CD14-positive monocyte (primary cell): Measurements from ENCODE around the gene GLS2. TPM values are rescaled to one million over a fixed set of nuclear protein-coding genes. Genes with fewer than 3 reads are reported as not detected.

Experiments used
- DNase-seq, 3 donors: peaks; one replicate each; pipeline ENCODE4 v3.0.0-alpha.2; 2011 to 2022
- H2AFZ ChIP-seq: 2 replicates; pipeline ENCODE4 v1.6.0; 2012; ENCODE audit warnings: mild to moderate bottlenecking, low read depth, low read length, inconsistent platforms; ENCODE audit not compliant: insufficient read depth, poor library complexity, severe bottlenecking
- H3K27ac ChIP-seq, 2 donors: 1 replicate in 1 of 2; 2 replicates in 1 of 2; pipeline ENCODE4 v1.5.1; 2012 to 2013; ENCODE audit warnings: low read length in 2 of 2, control low read depth in 1 of 2, inconsistent platforms in 1 of 2, low read depth in 1 of 2, mild to moderate bottlenecking in 1 of 2
- H3K27me3 ChIP-seq, 2 donors: one replicate each; pipeline versions ENCODE4 v1.6.0 to v1.6.1; 2011 to 2013; ENCODE audit warnings: low read length in 2 of 2; ENCODE audit not compliant: control insufficient read depth in 2 of 2, insufficient read depth in 2 of 2
- H3K36me3 ChIP-seq, 2 donors: replicated peaks in 1 of 2; 1 replicate in 1 of 2; 2 replicates in 1 of 2; pipeline versions ENCODE4 v1.5.1 to v1.6.1; 2012 to 2013; ENCODE audit warnings: low read length in 2 of 2, control low read depth in 1 of 2, inconsistent platforms in 1 of 2, mild to moderate bottlenecking in 1 of 2; ENCODE audit not compliant: insufficient read depth in 2 of 2, control insufficient read depth in 1 of 2
- H3K4me1 ChIP-seq, 2 donors: 1 replicate in 1 of 2; 2 replicates in 1 of 2; pipeline versions ENCODE4 v1.5.1 to v1.6.1; 2012 to 2013; ENCODE audit warnings: low read length in 2 of 2, control low read depth in 1 of 2, inconsistent platforms in 1 of 2, mild to moderate bottlenecking in 1 of 2, moderate library complexity in 1 of 2; ENCODE audit not compliant: insufficient read depth in 2 of 2, control insufficient read depth in 1 of 2
- H3K4me2 ChIP-seq: replicated peaks from 2 replicates; pipeline ENCODE3; 2012; ENCODE audit warnings: low read length, moderate library complexity, mild to moderate bottlenecking; ENCODE audit not compliant: poor library complexity, severe bottlenecking; ENCODE audit errors: extremely low read depth
- H3K4me3 ChIP-seq, 3 experiments: fragments of 200-600 bp in 1 of 3; sonication (generic) in 1 of 3; replicated peaks in 1 of 3; 1 replicate in 2 of 3; 2 replicates in 1 of 3; pipeline ENCODE4 v1.5.1; 2011 to 2013; ENCODE audit warnings: low read length in 3 of 3, mild to moderate bottlenecking in 3 of 3, control low read depth in 2 of 3, low read depth in 2 of 3, inconsistent platforms in 1 of 3, moderate library complexity in 1 of 3
- H3K79me2 ChIP-seq: 2 replicates; pipeline ENCODE4 v1.6.0; 2012; ENCODE audit warnings: mild to moderate bottlenecking, control low read depth, inconsistent platforms, low read length, moderate library complexity; ENCODE audit not compliant: insufficient read depth
- H3K9ac ChIP-seq: 2 replicates; pipeline ENCODE4 v1.6.0; 2017; ENCODE audit warnings: low read length, mild to moderate bottlenecking; ENCODE audit not compliant: insufficient read depth, poor library complexity, severe bottlenecking
- H3K9me3 ChIP-seq, 2 donors: replicated peaks in 1 of 2; 1 replicate in 1 of 2; 2 replicates in 1 of 2; pipeline versions ENCODE4 v1.5.1 to v1.6.1; 2012 to 2013; ENCODE audit warnings: low read length in 2 of 2, control low read depth in 1 of 2; ENCODE audit not compliant: control insufficient read depth in 1 of 2, insufficient read depth in 1 of 2
- H4K20me1 ChIP-seq: 2 replicates; pipeline ENCODE4 v1.6.0; 2012; ENCODE audit warnings: mild to moderate bottlenecking, low read length, control low read depth, moderate library complexity; ENCODE audit not compliant: insufficient read depth
- H3K27ac Mint-ChIP-seq, 7 donors: one replicate each; pipeline ENCODE4 v1.8.0; 2020; ENCODE audit warnings: mild to moderate bottlenecking in 7 of 7, mixed read lengths in 7 of 7, moderate library complexity in 6 of 7, inconsistent platforms in 2 of 7
- H3K27me3 Mint-ChIP-seq, 3 donors: one replicate each; pipeline ENCODE4 v1.8.0; 2021 to 2022; ENCODE audit warnings: low read depth in 3 of 3, mild to moderate bottlenecking in 3 of 3, mixed read lengths in 3 of 3, moderate library complexity in 3 of 3, inconsistent platforms in 1 of 3
- H3K36me3 Mint-ChIP-seq, 2 donors: one replicate each; pipeline ENCODE4 v1.8.0; 2020; ENCODE audit warnings: mixed read lengths in 2 of 2, inconsistent platforms in 1 of 2, mild to moderate bottlenecking in 1 of 2
- H3K4me1 Mint-ChIP-seq: one replicate; pipeline ENCODE4 v1.8.0; 2020; ENCODE audit warnings: mild to moderate bottlenecking, mixed read lengths
- H3K4me3 Mint-ChIP-seq, 2 donors: one replicate each; pipeline ENCODE4 v1.8.0; 2020; ENCODE audit warnings: mild to moderate bottlenecking in 2 of 2, mixed read lengths in 2 of 2, moderate library complexity in 1 of 2
- H3K9me3 Mint-ChIP-seq, 7 donors: one replicate each; pipeline ENCODE4 v1.8.0; 2020 to 2022; ENCODE audit warnings: mixed read lengths in 7 of 7, mild to moderate bottlenecking in 6 of 7, moderate library complexity in 6 of 7, inconsistent platforms in 2 of 7
- CTCF ChIP-seq: fragments of 200-600 bp; IDR thresholded peaks from one replicate; pipeline ENCODE4 v1.8.0; 2022; ENCODE audit warnings: antibody characterized with exemption, mild to moderate bottlenecking
- WGBS: methylation state at CpG from one replicate; pipeline ENCODE4 v1.1.5; 2013; ENCODE audit warnings: missing lambda C conversion rate; ENCODE audit not compliant: insufficient coverage; 5-methylcytosine and 5-hydroxymethylcytosine counted together
- intact Hi-C, 2 donors: fragments of 100-400 bp; cut with micrococcal nuclease; formaldehyde crosslinking; loops; one replicate each; pipeline versions ENCODE4 v1.15.0 to v1.15.1; 2023
- polyA plus RNA-seq, 3 donors: library from polyadenylated mRNA; depleted of rRNA in 1 of 3; unstranded in 2 of 3; stranded (reverse) in 1 of 3; fragments of 300-500 nt in 2 of 3; fragments of >200 nt in 1 of 3; fragmentation: Illumina TruSeq in 2 of 3; gene quantifications; 1 replicate in 2 of 3; 2 replicates in 1 of 3; pipeline ENCODE4 v1.2.3, GENCODE V29; 2012 to 2021

GLS2 gene
- polyA plus RNA-seq, 3 donors: 0.04 TPM; not detected in 2

GRCh38 chr12:56486694-56487093 lies 1.3 kb downstream of the GLS2 start:
- whole genome bisulfite sequencing: 87% methylated on average over 7 of the region's 12 CpGs
- peaks cover 15 to 20% of the 10 kb centered on the region in 2 donors for H3K4me1 ChIP-seq
- H3K27me3 ChIP-seq: peaks cover 27 to 47% of the 10 kb centered on the region in 2 donors
- H3K9me3 ChIP-seq: peaks cover 3 to 6% of the 10 kb centered on the region in 2 donors
- no peaks in the 10 kb centered on the region for H4K20me1 ChIP-seq
- H3K4me3 ChIP-seq: no peak overlapping the region
- H3K36me3 ChIP-seq: no peaks in the 10 kb centered on the region
- TF ChIP-seq CTCF: no peak
- no peak overlapping the region for H3K9ac ChIP-seq
- no peak overlapping the region for H2AFZ ChIP-seq
- peaks cover 49 to 57% (median 54%) of the 10 kb centered on the region in 3 donors for H3K27me3 Mint-ChIP-seq
- H3K79me2 ChIP-seq: no peaks in the 10 kb centered on the region
- peaks cover 5 to 22% (median 12%) of the 10 kb centered on the region in 7 donors for H3K9me3 Mint-ChIP-seq
- H3K4me3 Mint-ChIP-seq: peak overlapping the region in 1 of 2 donors; percentile 94
- peaks cover 26% of the 10 kb centered on the region for H3K4me1 Mint-ChIP-seq
- H3K36me3 Mint-ChIP-seq: peaks cover 6 to 8% of the 10 kb centered on the region in 2 donors
- H3K4me2 ChIP-seq: no peak overlapping the region
- H3K27ac ChIP-seq: no peak overlapping the region
- DNase-seq: no peak
- no peak overlapping the region for H3K27ac Mint-ChIP-seq
- intact Hi-C loops: no loop called here

- H3K79me2 ChIP-seq: no peaks in the 10 kb centered on the region
- Mint-ChIP-seq H3K36me3 (peaks cover 7 to 8% of the 10 kb centered on the region in 2 donors), H3K4me1 (peaks cover 33% of the 10 kb centered on the region), H3K27me3 (peaks cover 33 to 37% (median 36%) of the 10 kb centered on the region in 3 donors), H3K4me3 (no peak overlapping the region), H3K27ac (no peak overlapping the region), H3K9me3 (peaks cover 5 to 20% (median 12%) of the 10 kb centered on the region in 7 donors)
- WGBS: no CpG with 5 or more reads among the region's 1 CpG
- no peak overlapping the region for H3K9ac ChIP-seq
- no peak for TF ChIP-seq CTCF
- DNase-seq: no peak
- no peak overlapping the region for H3K4me3 ChIP-seq
- H3K36me3 ChIP-seq: no peaks in the 10 kb centered on the region
- no peak overlapping the region for H3K4me2 ChIP-seq
- H3K27ac ChIP-seq: no peak overlapping the region
- peaks cover 3 to 6% of the 10 kb centered on the region in 2 donors for H3K9me3 ChIP-seq
- H2AFZ ChIP-seq: no peak overlapping the region
- H4K20me1 ChIP-seq: no peaks in the 10 kb centered on the region
- peaks cover 20 to 28% of the 10 kb centered on the region in 2 donors for H3K27me3 ChIP-seq
- H3K4me1 ChIP-seq: peaks cover 15 to 20% of the 10 kb centered on the region in 2 donors
- intact Hi-C loops: no loop called here
Observed at GRCh38 chr12:56484566-56484965, 3.4 kb downstream of the GLS2 start.
